SK-N-SH (cell line): ENCODE measurements around the gene KDM4C. TPM values are rescaled to one million over a fixed set of nuclear protein-coding genes. Genes with fewer than 3 reads are reported as not detected.

ENCODE experiments used
- CTCF ChIA-PET: fragments of 300-600, 350-600 bp; formaldehyde crosslinking; extraction: SDS; loops from one replicate; lab custom pipeline; 2021; lab: Yijun Ruan, JAX
- POLR2A ChIA-PET: fragments of 350-600 bp; sonication (Branson Sonifier 250); formaldehyde crosslinking; extraction: SDS; loops from one replicate; lab custom pipeline; 2020; ENCODE audit warnings: antibody characterized with exemption, inconsistent platforms; lab: Yijun Ruan, JAX
- DNase-seq: peaks from one replicate; pipeline ENCODE4 v3.0.0; 2012
- H2AFZ ChIP-seq: fragments of 200-600 bp; sonication (generic); 2 replicates; pipeline ENCODE4 v1.8.1; 2016; ENCODE audit warnings: antibody characterized with exemption, mild to moderate bottlenecking, low read depth
- H3F3A ChIP-seq: fragments of 200-600 bp; sonication (generic); replicated peaks from 2 replicates; pipeline ENCODE3; 2016; ENCODE audit warnings: antibody characterized with exemption, mild to moderate bottlenecking; ENCODE audit not compliant: insufficient read depth
- H3K27ac ChIP-seq, 2 experiments: fragments of 200-500 bp in 1 of 2; fragments of 200-600 bp in 1 of 2; sonication (Bioruptor generic) in 1 of 2; sonication (generic), shearing (Covaris generic) in 1 of 2; 2 replicates each; pipeline versions ENCODE4 v1.5.1 to v1.6.1; 2014 to 2016; ENCODE audit warnings: low read depth in 2 of 2, inconsistent platforms in 1 of 2, low read length in 1 of 2, mild to moderate bottlenecking in 1 of 2, mixed read lengths in 1 of 2
- H3K27me3 ChIP-seq: fragments of 200-600 bp; sonication (generic), shearing (Covaris generic); 2 replicates; pipeline ENCODE4 v1.6.1; 2016; ENCODE audit warnings: mixed run types; ENCODE audit not compliant: insufficient read depth
- H3K36me3 ChIP-seq, 2 experiments: fragments of 200-500 bp in 1 of 2; fragments of 200-600 bp in 1 of 2; sonication (Bioruptor generic) in 1 of 2; sonication (generic) in 1 of 2; replicated peaks in 1 of 2; 2 replicates each; pipeline versions ENCODE3 to v1.5.1; 2014 to 2016; ENCODE audit warnings: low read length in 1 of 2, mild to moderate bottlenecking in 1 of 2; ENCODE audit not compliant: insufficient read depth in 2 of 2, control insufficient read depth in 1 of 2
- H3K4me1 ChIP-seq, 2 experiments: fragments of 200-500 bp in 1 of 2; fragments of 200-600 bp in 1 of 2; sonication (Bioruptor generic) in 1 of 2; sonication (generic), shearing (Covaris generic) in 1 of 2; 2 replicates each; pipeline versions ENCODE4 v1.5.1 to v1.6.1; 2014 to 2016; ENCODE audit warnings: low read depth in 1 of 2, low read length in 1 of 2, mixed run types in 1 of 2; ENCODE audit not compliant: insufficient read depth in 2 of 2, control insufficient read depth in 1 of 2
- H3K4me2 ChIP-seq: fragments of 200-600 bp; sonication (generic), shearing (Covaris generic); 2 replicates; pipeline ENCODE4 v1.6.1; 2017; ENCODE audit warnings: mixed run types
- H3K4me3 ChIP-seq, 2 experiments: fragments of 200-500 bp in 1 of 2; fragments of 200-600 bp in 1 of 2; sonication (Bioruptor generic) in 1 of 2; sonication (generic), shearing (Covaris generic) in 1 of 2; 2 replicates each; pipeline versions ENCODE4 v1.5.1 to v1.8.1; 2014 to 2016; ENCODE audit warnings: low read depth in 2 of 2, inconsistent platforms in 1 of 2, low read length in 1 of 2, mild to moderate bottlenecking in 1 of 2, mixed read lengths in 1 of 2, moderate library complexity in 1 of 2
- H3K79me2 ChIP-seq: fragments of 200-600 bp; sonication (generic); 2 replicates; pipeline ENCODE4 v1.8.1; 2017; ENCODE audit warnings: mild to moderate bottlenecking; ENCODE audit not compliant: insufficient read depth
- H3K9ac ChIP-seq: fragments of 200-600 bp; sonication (generic); 2 replicates; pipeline ENCODE4 v1.6.1; 2017; ENCODE audit warnings: mixed run types
- H3K9me2 ChIP-seq: fragments of 200-600 bp; sonication (generic); 2 replicates; pipeline ENCODE4 v1.6.1; 2017; ENCODE audit warnings: mixed run types
- H3K9me3 ChIP-seq: fragments of 200-600 bp; sonication (generic); 2 replicates; pipeline ENCODE4 v1.6.1; 2017; ENCODE audit warnings: mixed run types, mild to moderate bottlenecking, moderate library complexity
- H4K20me1 ChIP-seq: fragments of 200-600 bp; sonication (generic); 2 replicates; pipeline ENCODE4 v1.6.1; 2017; ENCODE audit warnings: mild to moderate bottlenecking, mixed run types; ENCODE audit not compliant: insufficient read depth
- ELF1 ChIP-seq: IDR thresholded peaks from 2 replicates; pipeline ENCODE4 v1.4.0; 2012
- EP300 ChIP-seq, 2 experiments: IDR thresholded peaks; 2 replicates each; pipeline versions ENCODE4 v1.4.0 to v1.6.1; 2012; ENCODE audit warnings: borderline replicate concordance in 1 of 2, low read depth in 1 of 2, low read length in 1 of 2
- FOXM1 ChIP-seq: IDR thresholded peaks from 2 replicates; pipeline ENCODE4 v1.4.0; 2012; ENCODE audit warnings: low read depth, mild to moderate bottlenecking
- GATA2 ChIP-seq: sonication (generic); formaldehyde crosslinking; IDR thresholded peaks from 2 replicates; pipeline ENCODE4 v1.5.0; 2020; ENCODE audit warnings: mild to moderate bottlenecking, missing genetic modification reagents
- JUND ChIP-seq: IDR thresholded peaks from 2 replicates; pipeline ENCODE4 v1.4.0; 2012
- MXI1 ChIP-seq: IDR thresholded peaks from 2 replicates; pipeline ENCODE4 v1.6.1; 2012; ENCODE audit warnings: mild to moderate bottlenecking, low read depth, low read length, improper control_type of control experiment
- NFIC ChIP-seq: IDR thresholded peaks from 2 replicates; pipeline ENCODE4 v1.4.0; 2012; ENCODE audit warnings: borderline replicate concordance
- NRF1 ChIP-seq: IDR thresholded peaks from 2 replicates; pipeline ENCODE4 v1.6.1; 2012; ENCODE audit warnings: low read depth, mild to moderate bottlenecking, low read length
- POLR2AphosphoS5 ChIP-seq: IDR thresholded peaks from 2 replicates; pipeline ENCODE4 v1.6.1; 2012; ENCODE audit warnings: low read depth, low read length
- RCOR1 ChIP-seq: fragments of 150-350 bp; IDR thresholded peaks from 2 replicates; pipeline ENCODE4 v1.6.1; 2017; ENCODE audit warnings: antibody characterized with exemption, low read length
- RFX5 ChIP-seq: IDR thresholded peaks from 2 replicates; pipeline ENCODE4 v1.6.1; 2012; ENCODE audit warnings: mild to moderate bottlenecking, improper control_type of control experiment, low read length
- SIN3A ChIP-seq: IDR thresholded peaks from 2 replicates; pipeline ENCODE4 v1.6.1; 2012; ENCODE audit warnings: low read depth, mild to moderate bottlenecking, low read length, moderate library complexity, borderline replicate concordance
- SMC3 ChIP-seq: IDR thresholded peaks from 2 replicates; pipeline ENCODE4 v1.6.1; 2012; ENCODE audit warnings: low read depth, low read length, improper control_type of control experiment
- TAF1 ChIP-seq: IDR thresholded peaks from 2 replicates; pipeline ENCODE4 v1.6.1; 2012; ENCODE audit warnings: low read depth, mild to moderate bottlenecking, low read length, moderate library complexity, borderline replicate concordance
- TCF12 ChIP-seq: IDR thresholded peaks from 2 replicates; pipeline ENCODE4 v1.4.0; 2012
- TEAD4 ChIP-seq: IDR thresholded peaks from 2 replicates; pipeline ENCODE4 v1.4.0; 2012; ENCODE audit warnings: mild to moderate bottlenecking, borderline replicate concordance; ENCODE audit not compliant: insufficient read depth
- YY1 ChIP-seq: IDR thresholded peaks from 2 replicates; pipeline ENCODE4 v1.4.0; 2012; ENCODE audit warnings: low read depth, mild to moderate bottlenecking
- WGBS: methylation state at CpG from one replicate; pipeline ENCODE4 v1.1.6; 2017; ENCODE audit warnings: low lambda C conversion rate; 5-methylcytosine and 5-hydroxymethylcytosine counted together
- polyA plus RNA-seq, 3 experiments: library from polyadenylated mRNA; depleted of rRNA; stranded (reverse); fragments of >200 nt; gene quantifications; 2 replicates each; pipeline ENCODE4 v1.2.3, GENCODE V29; 2012
- TF ChIP-seq, protein P1 (sequence below): IDR thresholded peaks from 2 replicates; pipeline ENCODE4 v1.4.0; 2012; ENCODE audit warnings: low read depth, borderline replicate concordance
- TF ChIP-seq, protein P2 (sequence below): IDR thresholded peaks from 2 replicates; pipeline ENCODE4 v1.6.1; 2012; ENCODE audit warnings: mild to moderate bottlenecking, low read depth, low read length, moderate library complexity
- TF ChIP-seq, protein P3 (sequence below): IDR thresholded peaks from 2 replicates; pipeline ENCODE4 v1.4.0; 2012; ENCODE audit warnings: low read depth
- TF ChIP-seq, protein P4 (sequence below): fragments of 150-350 bp; IDR thresholded peaks from 2 replicates; pipeline ENCODE4 v1.6.1; 2017; ENCODE audit warnings: antibody characterized with exemption, low read length, low read depth, borderline replicate concordance

KDM4C gene
- polyA plus RNA-seq (2012; rRNA removed), result 9.4 and 11.4 TPM in 2 replicates
- polyA plus RNA-seq (2012; cell fraction: cytosol; rRNA removed), result 9.4 and 9.8 TPM in 2 replicates
- 19.1 and 31.2 TPM in 2 replicates for polyA plus RNA-seq (2012; cell fraction: nucleus; rRNA removed)

DNA sequence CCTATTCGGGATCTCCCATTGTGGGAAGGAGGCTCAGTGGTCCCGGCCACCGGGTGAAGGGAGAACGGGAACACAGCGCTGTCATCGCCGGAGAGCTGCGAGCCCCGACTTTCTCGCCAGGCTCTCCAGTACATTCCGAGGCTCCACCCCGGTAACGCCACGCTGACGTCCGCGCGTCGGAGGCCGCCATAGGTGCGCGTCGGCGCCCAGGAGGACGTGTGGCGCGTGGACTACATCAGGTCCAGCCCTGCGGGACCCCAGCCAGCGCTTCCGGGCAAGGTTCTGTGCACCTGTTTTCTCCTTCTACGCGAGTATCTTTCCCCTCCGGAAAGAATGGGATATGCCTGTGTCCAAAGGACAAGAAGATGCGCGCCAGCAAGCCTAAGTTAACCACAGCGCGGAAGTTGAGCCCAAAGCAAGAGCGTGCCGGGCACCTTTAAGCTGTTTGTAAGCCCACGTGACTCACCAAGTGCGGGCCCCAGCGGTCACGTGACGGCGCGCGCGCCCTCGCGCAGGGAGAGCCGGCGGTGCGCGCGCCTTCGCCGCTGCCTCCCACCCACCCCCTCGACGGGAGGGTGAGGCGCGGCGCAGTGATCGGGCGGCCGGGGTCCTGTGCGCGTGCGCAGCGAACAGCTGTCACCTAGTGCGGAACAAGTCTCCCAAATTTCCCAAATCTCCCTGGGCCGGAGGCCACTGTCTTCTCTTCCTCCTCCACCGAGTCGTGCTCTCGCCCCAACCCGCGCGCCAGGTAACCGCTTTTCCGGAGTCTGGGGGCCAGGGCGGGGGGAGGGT lies at the start of gene KDM4C:
TSS of gene KDM4C (plus strand) at position 518 of the 792 bp plus-strand sequence. CDS start 35,016 bp downstream, outside the sequence.
- Histone ChIP-seq H3K9me3 (no peaks in the 10 kb centered on the region), H4K20me1 (no peaks in the 10 kb centered on the region), H3K4me2 (peak within 1 kb of the TSS; percentile 93), H3F3A (peaks cover 16% of the 10 kb centered on the region), H3K27me3 (no peaks in the 10 kb centered on the region), H3K4me3 (peak within 1 kb of the TSS; percentile 77 to 98), H3K9me2 (no peaks in the 10 kb centered on the region), H3K36me3 (no peaks in the 10 kb centered on the region), H2AFZ (peak within 1 kb of the TSS; percentile 86), H3K27ac (peak within 1 kb of the TSS; percentile 91 to 96), H3K9ac (peak within 1 kb of the TSS; percentile 77)
- CTCF ChIA-PET, result interaction anchor here (0.7 to 2.0 kb wide), 4 partner anchors 16 to 190 kb away, joined by 3 to 9 read pairs (median 4); no protein-coding TSS in a partner anchor
- WGBS, result 0% methylated on average over 26 of the region's 80 CpGs
- peak; percentile 54; the same call in 1 of the 2 replicates for TF ChIP-seq NFIC
- TF ChIP-seq, protein P1, sequence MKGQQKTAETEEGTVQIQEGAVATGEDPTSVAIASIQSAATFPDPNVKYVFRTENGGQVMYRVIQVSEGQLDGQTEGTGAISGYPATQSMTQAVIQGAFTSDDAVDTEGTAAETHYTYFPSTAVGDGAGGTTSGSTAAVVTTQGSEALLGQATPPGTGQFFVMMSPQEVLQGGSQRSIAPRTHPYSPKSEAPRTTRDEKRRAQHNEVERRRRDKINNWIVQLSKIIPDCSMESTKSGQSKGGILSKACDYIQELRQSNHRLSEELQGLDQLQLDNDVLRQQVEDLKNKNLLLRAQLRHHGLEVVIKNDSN, result peak; percentile 99
- no peak for TF ChIP-seq JUND
- no peak for TF ChIP-seq TEAD4
- TF ChIP-seq GATA2 (CRISPR knock-in tag), result no peak
- TF ChIP-seq, protein P2, sequence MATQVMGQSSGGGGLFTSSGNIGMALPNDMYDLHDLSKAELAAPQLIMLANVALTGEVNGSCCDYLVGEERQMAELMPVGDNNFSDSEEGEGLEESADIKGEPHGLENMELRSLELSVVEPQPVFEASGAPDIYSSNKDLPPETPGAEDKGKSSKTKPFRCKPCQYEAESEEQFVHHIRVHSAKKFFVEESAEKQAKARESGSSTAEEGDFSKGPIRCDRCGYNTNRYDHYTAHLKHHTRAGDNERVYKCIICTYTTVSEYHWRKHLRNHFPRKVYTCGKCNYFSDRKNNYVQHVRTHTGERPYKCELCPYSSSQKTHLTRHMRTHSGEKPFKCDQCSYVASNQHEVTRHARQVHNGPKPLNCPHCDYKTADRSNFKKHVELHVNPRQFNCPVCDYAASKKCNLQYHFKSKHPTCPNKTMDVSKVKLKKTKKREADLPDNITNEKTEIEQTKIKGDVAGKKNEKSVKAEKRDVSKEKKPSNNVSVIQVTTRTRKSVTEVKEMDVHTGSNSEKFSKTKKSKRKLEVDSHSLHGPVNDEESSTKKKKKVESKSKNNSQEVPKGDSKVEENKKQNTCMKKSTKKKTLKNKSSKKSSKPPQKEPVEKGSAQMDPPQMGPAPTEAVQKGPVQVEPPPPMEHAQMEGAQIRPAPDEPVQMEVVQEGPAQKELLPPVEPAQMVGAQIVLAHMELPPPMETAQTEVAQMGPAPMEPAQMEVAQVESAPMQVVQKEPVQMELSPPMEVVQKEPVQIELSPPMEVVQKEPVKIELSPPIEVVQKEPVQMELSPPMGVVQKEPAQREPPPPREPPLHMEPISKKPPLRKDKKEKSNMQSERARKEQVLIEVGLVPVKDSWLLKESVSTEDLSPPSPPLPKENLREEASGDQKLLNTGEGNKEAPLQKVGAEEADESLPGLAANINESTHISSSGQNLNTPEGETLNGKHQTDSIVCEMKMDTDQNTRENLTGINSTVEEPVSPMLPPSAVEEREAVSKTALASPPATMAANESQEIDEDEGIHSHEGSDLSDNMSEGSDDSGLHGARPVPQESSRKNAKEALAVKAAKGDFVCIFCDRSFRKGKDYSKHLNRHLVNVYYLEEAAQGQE, result no peak
- peak; percentile 48; the same call in 1 of the 2 replicates for TF ChIP-seq RCOR1
- TF ChIP-seq MXI1, result peak; percentile 88
- TF ChIP-seq TCF12, result 0 out of 2 replicates have a peak, but pooled peaks have one; percentile 15
- peak; percentile 72 for TF ChIP-seq YY1
- peak; percentile 91 for TF ChIP-seq NRF1
- TF ChIP-seq ELF1, result peak; percentile 81
- TF ChIP-seq TAF1, result 0 out of 2 replicates have a peak, but pooled peaks have one; percentile 31
- TF ChIP-seq RFX5, result peak; percentile 69
- TF ChIP-seq, protein P3, sequence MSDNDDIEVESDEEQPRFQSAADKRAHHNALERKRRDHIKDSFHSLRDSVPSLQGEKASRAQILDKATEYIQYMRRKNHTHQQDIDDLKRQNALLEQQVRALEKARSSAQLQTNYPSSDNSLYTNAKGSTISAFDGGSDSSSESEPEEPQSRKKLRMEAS, result peak; percentile 90
- TF ChIP-seq EP300 (IDR thresholded peaks at IDR 0.05; ENCODE audit: borderline replicate concordance in 1 of 2, low read depth in 1 of 2, low read length in 1 of 2), result no peak; a peak in 1 of 4 replicates
- TF ChIP-seq, protein P4, sequence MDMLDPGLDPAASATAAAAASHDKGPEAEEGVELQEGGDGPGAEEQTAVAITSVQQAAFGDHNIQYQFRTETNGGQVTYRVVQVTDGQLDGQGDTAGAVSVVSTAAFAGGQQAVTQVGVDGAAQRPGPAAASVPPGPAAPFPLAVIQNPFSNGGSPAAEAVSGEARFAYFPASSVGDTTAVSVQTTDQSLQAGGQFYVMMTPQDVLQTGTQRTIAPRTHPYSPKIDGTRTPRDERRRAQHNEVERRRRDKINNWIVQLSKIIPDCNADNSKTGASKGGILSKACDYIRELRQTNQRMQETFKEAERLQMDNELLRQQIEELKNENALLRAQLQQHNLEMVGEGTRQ, result peak; percentile 98
- no peak for TF ChIP-seq FOXM1
- peak; percentile 74 for TF ChIP-seq POLR2AphosphoS5
- peak; percentile 5; the same call in 1 of the 2 replicates for TF ChIP-seq SIN3A
- TF ChIP-seq SMC3, result no peak
- TF ChIP-seq, all 33 proteins: peak for 14
- peak; percentile 100 for DNase-seq
- POLR2A ChIA-PET, result interaction anchor here (0.6 to 1.9 kb wide), 8 partner anchors 13 to 1869 kb away, joined by 3 to 13 read pairs (median 4); no protein-coding TSS in a partner anchor
- Histone ChIP-seq H3K79me2 (peaks cover 24% of the 10 kb centered on the region), H3K4me1 (peaks cover 0 to 4% of the 10 kb centered on the region in 2 experiments; a peak in 2 of 4 replicates)
